T-helper 22 cell (primary cell): ENCODE measurements around the gene GMEB1.
"Not testable (repeated sequence)": the region's sequence is repeated elsewhere in the genome, so short reads cannot be mapped to it uniquely, and the experiment has no call there.

Experiments used
- DNase-seq: peaks from one replicate; pipeline ENCODE4 v3.0.0-alpha.2; 2020; ENCODE audit warnings: low read depth

Gene GMEB1

DNA sequence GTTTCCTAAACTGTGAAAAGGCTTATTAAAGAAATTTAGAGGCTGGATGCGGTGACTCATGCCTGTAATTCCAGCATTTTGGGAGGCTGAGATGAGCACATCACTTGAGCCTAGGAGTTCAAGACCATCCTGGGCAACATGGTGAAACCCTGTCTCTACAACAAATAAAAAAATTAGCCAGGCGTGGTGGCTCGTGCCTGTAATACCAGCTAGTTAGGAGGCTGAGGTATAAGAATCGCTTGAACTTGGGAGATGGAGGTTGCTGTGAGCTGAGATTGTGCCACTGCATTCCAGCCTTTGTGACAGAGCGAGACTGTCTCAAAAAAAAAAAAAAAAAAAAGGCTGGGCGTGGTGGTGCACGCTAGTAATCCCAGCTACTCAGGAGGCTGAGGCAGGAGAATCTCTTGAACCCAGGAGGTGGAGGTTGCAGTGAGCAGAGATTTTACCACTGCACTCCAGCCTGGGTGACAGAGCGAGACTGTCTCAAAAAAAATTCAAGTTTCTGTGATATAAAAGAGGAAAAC lies 82.2 kb downstream of the GMEB1 start:
- DNase-seq: not testable (repeated sequence)

DNA sequence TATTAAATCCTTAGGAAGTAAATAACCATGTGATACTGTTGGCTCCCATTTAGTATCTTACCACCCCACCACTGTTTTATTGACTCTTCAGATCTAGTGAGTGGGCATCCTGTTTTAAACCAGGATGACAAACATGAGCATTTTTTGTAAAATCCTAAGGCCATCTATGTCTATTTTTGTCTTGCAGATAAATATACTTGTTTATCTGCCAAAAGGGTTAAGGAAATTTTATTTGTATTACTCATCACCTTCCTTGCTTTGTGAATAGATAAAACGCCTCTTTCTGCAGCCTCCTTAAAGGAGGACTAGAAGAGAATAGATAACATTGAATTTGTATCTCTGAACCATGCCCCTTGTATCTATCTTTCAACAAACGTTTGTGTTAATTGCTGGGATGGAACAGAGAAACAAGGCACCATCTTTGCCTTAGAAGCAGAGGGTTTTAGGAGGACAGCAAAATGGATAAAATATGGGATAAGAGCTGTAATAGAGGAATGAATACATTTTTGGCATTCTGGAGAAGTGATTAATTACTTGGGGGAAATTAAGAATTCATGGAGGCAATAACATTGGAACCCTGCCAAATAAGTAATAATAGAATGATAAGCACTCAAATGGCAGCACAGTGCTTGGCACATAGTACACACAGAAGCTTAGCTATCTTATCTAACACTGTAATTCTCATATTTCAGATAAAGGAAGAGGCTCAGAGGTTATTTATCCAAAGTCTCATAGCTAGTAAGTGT lies 82.9 kb downstream of the GMEB1 start:
- no peak for DNase-seq

DNA sequence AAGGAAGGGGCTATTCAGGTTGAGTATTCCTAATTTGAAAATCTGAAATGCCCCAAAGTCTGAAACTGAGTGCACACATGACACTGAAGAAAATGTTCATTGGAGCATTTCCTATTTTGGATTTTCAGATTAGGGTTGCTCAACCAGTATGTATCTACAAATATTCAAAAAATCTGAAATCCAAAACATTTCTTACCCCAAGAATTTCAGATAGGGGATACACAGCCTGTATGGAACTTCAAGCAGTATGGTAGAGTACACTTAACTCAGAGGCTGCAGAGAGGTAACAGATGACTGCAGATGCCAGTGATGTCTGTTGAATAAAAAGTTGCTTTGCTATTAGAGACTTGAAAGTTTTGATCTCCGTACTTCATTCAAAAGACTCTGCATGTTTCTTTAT lies 87.1 kb downstream of the GMEB1 start:
- no peak for DNase-seq

DNA sequence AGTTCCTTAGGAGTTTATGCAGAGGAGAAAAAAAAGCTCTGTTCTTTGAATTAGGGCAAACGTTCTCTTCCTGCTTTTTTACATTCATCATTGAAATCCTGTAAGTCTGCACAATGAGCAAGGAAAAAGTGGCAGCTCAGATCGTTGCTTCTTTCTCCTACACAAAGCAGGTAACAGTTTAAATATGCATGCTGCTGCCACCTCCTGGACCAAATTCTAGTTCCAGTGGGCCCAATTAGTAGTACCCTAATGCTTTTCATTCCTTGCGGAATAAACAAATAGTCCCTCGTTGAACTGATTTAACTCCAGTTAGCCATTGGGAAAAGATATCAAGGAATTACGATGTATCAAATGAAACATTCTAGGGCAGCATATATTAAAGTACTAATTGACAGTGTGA lies 88.3 kb downstream of the GMEB1 start:
- no peak for DNase-seq

DNA sequence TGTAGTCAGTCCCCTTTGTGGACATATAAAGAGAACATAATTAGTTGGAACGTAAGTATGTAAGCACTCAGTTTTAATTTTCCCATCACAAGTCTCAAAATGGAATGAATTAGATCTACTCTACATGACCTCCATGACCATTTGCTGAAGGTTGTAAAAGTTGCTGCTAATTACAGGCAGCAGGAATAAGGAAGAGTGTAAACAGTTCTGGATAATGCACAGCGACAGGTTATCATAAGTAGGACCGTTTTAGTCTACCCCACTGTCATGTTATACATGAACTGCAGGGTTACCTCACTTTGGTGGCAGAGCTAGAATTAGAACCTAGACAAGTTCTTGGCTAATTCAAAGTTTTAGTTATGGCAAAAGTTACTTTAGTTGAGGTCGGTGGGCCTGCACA lies 89.8 kb downstream of the GMEB1 start:
- no peak for DNase-seq

DNA sequence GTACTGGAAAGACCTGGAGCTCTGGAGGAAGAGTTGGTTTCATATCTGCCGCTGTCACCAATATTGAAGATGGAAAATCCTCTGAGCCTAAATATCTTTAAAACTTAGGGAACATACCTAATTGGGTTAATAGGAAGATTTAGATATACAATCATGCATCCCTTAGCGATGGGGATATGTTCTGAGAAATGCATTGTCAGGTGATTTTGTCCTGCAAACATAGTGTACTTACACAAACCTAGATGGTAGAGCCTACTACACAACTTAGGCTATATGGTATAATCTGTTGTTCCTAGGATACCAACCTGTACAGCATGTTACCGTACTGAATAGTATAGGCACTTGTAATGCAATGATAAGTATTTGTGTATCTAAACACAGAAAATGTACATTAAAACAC lies 90.7 kb downstream of the GMEB1 start:
- no peak for DNase-seq

DNA sequence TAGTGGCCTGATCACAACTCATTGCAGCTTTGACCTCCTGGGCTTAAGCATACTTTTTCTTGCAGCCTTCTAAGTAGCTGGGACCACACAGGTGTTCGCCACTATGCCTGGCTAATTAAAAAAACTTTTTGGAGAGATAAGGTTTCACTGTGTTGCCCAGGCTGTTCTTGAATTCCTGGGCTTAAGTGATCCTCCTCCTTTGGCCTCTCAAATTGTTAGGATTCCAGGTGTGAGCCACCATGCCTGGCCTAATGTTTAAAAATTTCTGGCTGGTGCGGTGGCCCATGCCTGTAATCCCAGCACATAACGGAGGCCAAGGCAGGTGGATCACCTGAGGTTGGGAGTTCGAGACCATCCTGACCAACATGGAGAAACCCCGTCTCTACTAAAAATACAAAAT lies 92.6 kb downstream of the GMEB1 start:
- DNase-seq: no peak

DNA sequence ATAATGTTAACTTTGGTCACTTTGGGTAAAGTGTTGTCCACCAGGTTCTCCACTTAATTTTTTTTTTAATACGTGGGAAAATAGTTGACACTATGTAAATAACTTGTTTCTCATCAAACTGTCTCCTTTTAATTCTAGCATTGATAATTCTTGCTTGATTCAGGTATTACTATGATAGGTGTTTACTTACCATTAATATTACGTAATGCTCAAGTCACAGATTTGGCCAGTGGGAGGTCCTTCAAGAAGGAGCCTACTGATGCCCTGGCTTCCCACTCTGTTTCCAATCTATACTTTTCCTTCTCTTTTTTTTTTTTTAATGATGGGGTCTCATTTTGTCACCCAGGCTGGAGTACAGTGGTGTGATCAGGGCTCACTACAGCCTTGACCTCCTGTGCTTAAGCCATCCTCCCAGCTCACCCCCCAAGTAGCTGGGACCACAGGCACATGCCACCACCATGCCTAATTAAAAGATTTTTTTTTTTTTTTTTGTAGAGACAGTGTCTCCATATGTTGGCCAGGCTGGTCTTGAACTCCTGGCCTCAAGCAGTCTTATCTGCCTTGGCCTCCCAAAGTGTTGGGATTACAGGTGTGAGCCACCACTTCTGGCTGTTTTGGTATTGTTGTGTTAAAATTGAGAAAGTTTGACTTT lies 98.1 kb downstream of the GMEB1 start:
- DNase-seq: no peak
